ENCODE results near the gene CAND2.

DNA sequence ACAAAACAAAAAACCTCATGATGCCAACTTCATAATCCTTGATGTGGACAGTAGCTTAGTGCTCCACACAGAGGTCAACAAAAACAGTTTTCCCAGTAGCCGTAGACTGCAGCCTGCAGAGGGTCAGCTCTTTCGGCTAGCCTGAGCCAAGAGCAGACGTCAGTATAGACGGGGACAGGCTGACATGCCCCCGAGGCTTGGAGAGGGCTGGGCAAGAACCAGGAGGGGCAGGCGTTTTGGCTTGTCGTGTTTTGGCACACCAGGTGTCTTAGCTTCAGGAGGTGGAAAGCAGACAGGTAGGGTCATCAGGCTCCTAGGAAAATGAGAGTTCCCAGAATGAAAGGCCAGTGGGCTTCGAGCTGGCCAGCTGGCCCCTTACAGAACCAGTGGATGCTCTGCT lies 21.8 kb downstream of the CAND2 start:
- no peak for TF ChIP-seq CTCF (IDR thresholded peaks at IDR 0.05)
- no peak for TF ChIP-seq POLR2A (IDR thresholded peaks at IDR 0.05)

All from body of pancreas (tissue), 4 donors.